ENCODE results near the gene NINJ2. TPM values are rescaled to one million over a fixed set of nuclear protein-coding genes. Genes with fewer than 3 reads are reported as not detected.

The NINJ2 gene
- total RNA-seq, 2 donors from 2014 or later = 3.0 to 8.1 TPM

Other genes with a start within 250 kb of the NINJ2 start
- gene B4GALNT3, start 203.5 kb downstream of the NINJ2 start, total RNA-seq = 1 to 10 TPM; 1.3 to 3.7 TPM
- 100 to 1,000 TPM; 177 to 213 TPM for gene WNK1, start 89.1 kb upstream of the NINJ2 start, total RNA-seq